Dermis blood vessel endothelial cell (primary cell): Measurements from ENCODE around the gene FAM118A. TPM values are rescaled to one million over a fixed set of nuclear protein-coding genes. Genes with fewer than 3 reads are reported as not detected.
A peak's percentile ranks its signal among the peaks of the same experiment; 100 is the strongest.
"Not testable (repeated sequence)": the region's sequence is repeated elsewhere in the genome, so short reads cannot be mapped to it uniquely, and the experiment has no call there.

Experiments
- DNase-seq: peaks from one replicate; pipeline ENCODE4 v3.0.0; 2010
- total RNA-seq: library from RNA; depleted of rRNA; stranded (reverse); fragments of >200 nt; gene quantifications from 2 replicates; pipeline ENCODE4 v1.2.3, GENCODE V29; 2014

The FAM118A gene
- total RNA-seq, 1 donor from 2014 or later, result 28.6 TPM

- no peak for DNase-seq
These were observed 22.3 kb downstream of the FAM118A start for GRCh38 chr22:45332001-45332400.

- no peak for DNase-seq
These were observed 24.3 kb downstream of the FAM118A start for GRCh38 chr22:45334068-45334467.

- no peak for DNase-seq
These were observed 24.8 kb downstream of the FAM118A start for GRCh38 chr22:45334528-45334927.

- peak; percentile 13 for DNase-seq
These were observed 25.5 kb downstream of the FAM118A start for GRCh38 chr22:45335021-45335818.

- peak; percentile 66 for DNase-seq
These were observed 26.3 kb downstream of the FAM118A start for GRCh38 chr22:45335854-45336522.

- peak; percentile 99 for DNase-seq
These were observed 27.3 kb downstream of the FAM118A start for GRCh38 chr22:45336971-45337431.

GRCh38 chr22:45337536-45337935 lies 27.8 kb downstream of the FAM118A start:
- DNase-seq, result no peak

GRCh38 chr22:45338795-45339194 lies 29.1 kb downstream of the FAM118A start:
- no peak for DNase-seq

GRCh38 chr22:45340323-45340722 lies 30.6 kb downstream of the FAM118A start:
- no peak for DNase-seq

GRCh38 chr22:45341498-45341897 lies 31.8 kb downstream of the FAM118A start:
- DNase-seq, result no peak

GRCh38 chr22:45343143-45343542 lies 33.4 kb downstream of the FAM118A start:
- no peak for DNase-seq

- no peak for DNase-seq
These were observed 34.6 kb downstream of the FAM118A start for GRCh38 chr22:45344334-45344733.

GRCh38 chr22:45349916-45350315 lies 40.2 kb downstream of the FAM118A start:
- DNase-seq, result no peak

- no peak for DNase-seq
These were observed 42.2 kb downstream of the FAM118A start for GRCh38 chr22:45351956-45352355.

- DNase-seq, result not testable (repeated sequence)
These were observed 43.0 kb downstream of the FAM118A start for GRCh38 chr22:45352757-45353156.

GRCh38 chr22:45353786-45354185 lies 44.1 kb downstream of the FAM118A start:
- no peak for DNase-seq

- DNase-seq, result no peak
These were observed 47.8 kb downstream of the FAM118A start for GRCh38 chr22:45357490-45357889.

- no peak for DNase-seq
These were observed 48.4 kb downstream of the FAM118A start for GRCh38 chr22:45358127-45358526.

GRCh38 chr22:45359627-45360026 lies 49.9 kb downstream of the FAM118A start:
- DNase-seq, result no peak

GRCh38 chr22:45366713-45367112 lies 57.0 kb downstream of the FAM118A start:
- DNase-seq, result no peak

GRCh38 chr22:45373592-45373991 lies 63.9 kb downstream of the FAM118A start:
- DNase-seq, result not testable (repeated sequence)

- DNase-seq, result no peak
These were observed 66.3 kb downstream of the FAM118A start for GRCh38 chr22:45376009-45376408.

- no peak for DNase-seq
These were observed 67.0 kb downstream of the FAM118A start for GRCh38 chr22:45376703-45377102.

- no peak for DNase-seq
These were observed 71.6 kb downstream of the FAM118A start for GRCh38 chr22:45381348-45381747.
